ENCODE measurements around the gene TCEANC2.

The TCEANC2 gene

GRCh38 chr1:54010415-54011117, 42.8 kb upstream of the TCEANC2 start:
- no peaks in the 10 kb centered on the region; the same call in 1 of the 2 replicates for H3K9me3 ChIP-seq (ENCODE audit: insufficient read depth, low read length)

GRCh38 chr1:54011316-54012007, 41.9 kb upstream of the TCEANC2 start:
- TF ChIP-seq ZNF274 (IDR thresholded peaks at IDR 0.05; ENCODE audit: low read depth, low read length) (no peak), YY1 (IDR thresholded peaks at IDR 0.05; ENCODE audit: insufficient read depth, insufficient read length) (no peak), SUZ12 (IDR thresholded peaks at IDR 0.05; ENCODE audit: extremely low read depth, insufficient read depth, insufficient read length) (no peak)

More at GRCh38 chr1:54010415-54011117, 42.8 kb upstream of the TCEANC2 start:
- TF ChIP-seq YY1 (IDR thresholded peaks at IDR 0.05; ENCODE audit: insufficient read depth, insufficient read length) (no peak), ZNF274 (IDR thresholded peaks at IDR 0.05; ENCODE audit: low read depth, low read length) (no peak), SUZ12 (IDR thresholded peaks at IDR 0.05; ENCODE audit: extremely low read depth, insufficient read depth, insufficient read length) (no peak)
- H3K36me3 ChIP-seq (ENCODE audit: insufficient read depth, insufficient read length, low read length) = no peaks in the 10 kb centered on the region
- DNase-seq (ENCODE audit: low read depth, low spot score) = no peak
- H3K9ac ChIP-seq (ENCODE audit: insufficient read length, low read depth) = no peak overlapping the region
- H3K4me3 ChIP-seq (ENCODE audit: insufficient read length, low read depth) = no peak overlapping the region
- peaks cover 18% of the 10 kb centered on the region for H3K27me3 ChIP-seq (ENCODE audit: insufficient read depth, insufficient read length)
- no peaks in the 10 kb centered on the region for H3K4me1 ChIP-seq (ENCODE audit: insufficient read depth, insufficient read length)

GRCh38 chr1:54012008-54012325, 41.4 kb upstream of the TCEANC2 start:
- H3K4me3 ChIP-seq (ENCODE audit: insufficient read length, low read depth) = no peak overlapping the region
- H3K9ac ChIP-seq (ENCODE audit: insufficient read length, low read depth) = no peak overlapping the region
- DNase-seq (ENCODE audit: low read depth, low spot score) = no peak
- peaks cover 20% of the 10 kb centered on the region for H3K27me3 ChIP-seq (ENCODE audit: insufficient read depth, insufficient read length)
- peaks cover 9% of the 10 kb centered on the region for H3K4me1 ChIP-seq (ENCODE audit: insufficient read depth, insufficient read length)
- no peak for TF ChIP-seq ZNF274 (IDR thresholded peaks at IDR 0.05; ENCODE audit: low read depth, low read length)
- TF ChIP-seq YY1 (IDR thresholded peaks at IDR 0.05; ENCODE audit: insufficient read depth, insufficient read length) = no peak
- TF ChIP-seq SUZ12 (IDR thresholded peaks at IDR 0.05; ENCODE audit: extremely low read depth, insufficient read depth, insufficient read length) = no peak
- H3K9me3 ChIP-seq (ENCODE audit: insufficient read depth, low read length) = no peaks in the 10 kb centered on the region
- H3K36me3 ChIP-seq (ENCODE audit: insufficient read depth, insufficient read length, low read length) = no peaks in the 10 kb centered on the region

More at GRCh38 chr1:54011316-54012007, 41.9 kb upstream of the TCEANC2 start:
- Histone ChIP-seq H3K27me3 (ENCODE audit: insufficient read depth, insufficient read length) (peaks cover 18% of the 10 kb centered on the region), H3K4me1 (ENCODE audit: insufficient read depth, insufficient read length) (peaks cover 5% of the 10 kb centered on the region), H3K9ac (ENCODE audit: insufficient read length, low read depth) (no peak overlapping the region), H3K4me3 (ENCODE audit: insufficient read length, low read depth) (no peak overlapping the region), H3K9me3 (ENCODE audit: insufficient read depth, low read length) (no peaks in the 10 kb centered on the region), H3K36me3 (ENCODE audit: insufficient read depth, insufficient read length, low read length) (no peaks in the 10 kb centered on the region)
- no peak for DNase-seq (ENCODE audit: low read depth, low spot score)

GRCh38 chr1:54012863-54013262, 40.5 kb upstream of the TCEANC2 start:
- Histone ChIP-seq H3K36me3 (ENCODE audit: insufficient read depth, insufficient read length, low read length) (no peaks in the 10 kb centered on the region), H3K27me3 (ENCODE audit: insufficient read depth, insufficient read length) (peaks cover 20% of the 10 kb centered on the region), H3K9me3 (ENCODE audit: insufficient read depth, low read length) (no peaks in the 10 kb centered on the region), H3K4me3 (ENCODE audit: insufficient read length, low read depth) (no peak overlapping the region), H3K4me1 (ENCODE audit: insufficient read depth, insufficient read length) (peaks cover 15% of the 10 kb centered on the region), H3K9ac (ENCODE audit: insufficient read length, low read depth) (no peak overlapping the region)
- DNase-seq (ENCODE audit: low read depth, low spot score) = no peak
- TF ChIP-seq SUZ12 (IDR thresholded peaks at IDR 0.05; ENCODE audit: extremely low read depth, insufficient read depth, insufficient read length) (no peak), YY1 (IDR thresholded peaks at IDR 0.05; ENCODE audit: insufficient read depth, insufficient read length) (no peak), ZNF274 (IDR thresholded peaks at IDR 0.05; ENCODE audit: low read depth, low read length) (no peak)

GRCh38 chr1:54013393-54014008, 39.9 kb upstream of the TCEANC2 start:
- H3K9ac ChIP-seq (ENCODE audit: insufficient read length, low read depth) = no peak overlapping the region
- no peaks in the 10 kb centered on the region for H3K9me3 ChIP-seq (ENCODE audit: insufficient read depth, low read length)
- TF ChIP-seq YY1 (IDR thresholded peaks at IDR 0.05; ENCODE audit: insufficient read depth, insufficient read length) (no peak), SUZ12 (IDR thresholded peaks at IDR 0.05; ENCODE audit: extremely low read depth, insufficient read depth, insufficient read length) (no peak), ZNF274 (IDR thresholded peaks at IDR 0.05; ENCODE audit: low read depth, low read length) (no peak)
- H3K4me3 ChIP-seq (ENCODE audit: insufficient read length, low read depth) = no peak overlapping the region
- peaks cover 15% of the 10 kb centered on the region for H3K4me1 ChIP-seq (ENCODE audit: insufficient read depth, insufficient read length)
- DNase-seq (ENCODE audit: low read depth, low spot score) = no peak
- H3K36me3 ChIP-seq (ENCODE audit: insufficient read depth, insufficient read length, low read length) = no peaks in the 10 kb centered on the region
- H3K27me3 ChIP-seq (ENCODE audit: insufficient read depth, insufficient read length) = peaks cover 20% of the 10 kb centered on the region

- H3K36me3 ChIP-seq (ENCODE audit: insufficient read depth, insufficient read length, low read length) = no peaks in the 10 kb centered on the region
- H3K9me3 ChIP-seq (ENCODE audit: insufficient read depth, low read length) = no peaks in the 10 kb centered on the region
- H3K27me3 ChIP-seq (ENCODE audit: insufficient read depth, insufficient read length) = peaks cover 20% of the 10 kb centered on the region
- no peak overlapping the region for H3K4me3 ChIP-seq (ENCODE audit: insufficient read length, low read depth)
- peaks cover 15% of the 10 kb centered on the region for H3K4me1 ChIP-seq (ENCODE audit: insufficient read depth, insufficient read length)
- no peak for DNase-seq (ENCODE audit: low read depth, low spot score)
- no peak for TF ChIP-seq ZNF274 (IDR thresholded peaks at IDR 0.05; ENCODE audit: low read depth, low read length)
- no peak for TF ChIP-seq SUZ12 (IDR thresholded peaks at IDR 0.05; ENCODE audit: extremely low read depth, insufficient read depth, insufficient read length)
- no peak for TF ChIP-seq YY1 (IDR thresholded peaks at IDR 0.05; ENCODE audit: insufficient read depth, insufficient read length)
- H3K9ac ChIP-seq (ENCODE audit: insufficient read length, low read depth) = no peak overlapping the region
Measured at GRCh38 chr1:54014009-54014629, 39.3 kb upstream of the TCEANC2 start.

All from NT2/D1 (cell line).